COLO668 (cell line): ENCODE results near the gene TRIM24.

Experiments
- DNase-seq: peaks from one replicate; lab custom pipeline; 2025; ENCODE audit not compliant: unreplicated experiment; lab: John Stamatoyannopoulos, UW

TRIM24 gene

DNA sequence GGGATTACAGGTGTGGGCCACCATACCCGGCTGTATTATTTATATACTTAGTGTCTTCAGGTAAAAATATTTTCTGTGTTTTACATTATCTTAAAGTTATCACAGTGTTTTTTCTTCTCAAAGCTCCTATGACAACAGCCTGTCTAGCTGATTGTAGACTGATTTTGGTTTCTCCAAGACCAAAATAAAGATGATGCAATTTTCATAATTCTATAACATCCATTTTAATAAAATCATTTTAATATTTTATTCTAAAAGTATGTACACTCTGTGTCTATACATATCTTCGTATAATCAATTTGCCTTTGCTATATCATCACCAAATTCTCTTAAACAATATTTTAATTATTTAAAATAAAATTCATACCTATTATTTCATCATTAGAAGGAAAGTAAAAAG lies 108.6 kb downstream of the TRIM24 start:
- no peak for DNase-seq

DNA sequence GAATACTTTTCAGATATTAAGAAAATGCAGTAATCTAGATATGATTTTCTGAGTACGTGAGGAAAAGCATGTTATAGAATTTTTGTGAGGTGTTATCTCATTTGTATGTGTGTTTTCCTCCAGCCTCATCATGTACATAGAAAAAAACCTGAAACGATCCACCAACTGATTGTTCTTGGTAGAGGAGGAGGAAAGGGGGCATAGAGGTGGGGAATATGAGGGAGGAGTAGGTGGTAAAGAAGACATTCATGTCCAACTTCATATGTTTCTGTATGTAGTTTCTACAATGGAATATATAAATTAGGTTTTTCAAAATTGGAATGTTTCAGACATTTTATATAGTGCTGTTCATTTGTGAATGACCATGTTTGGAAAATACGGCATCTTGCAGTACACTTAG lies 109.4 kb downstream of the TRIM24 start:
- no peak for DNase-seq

DNA sequence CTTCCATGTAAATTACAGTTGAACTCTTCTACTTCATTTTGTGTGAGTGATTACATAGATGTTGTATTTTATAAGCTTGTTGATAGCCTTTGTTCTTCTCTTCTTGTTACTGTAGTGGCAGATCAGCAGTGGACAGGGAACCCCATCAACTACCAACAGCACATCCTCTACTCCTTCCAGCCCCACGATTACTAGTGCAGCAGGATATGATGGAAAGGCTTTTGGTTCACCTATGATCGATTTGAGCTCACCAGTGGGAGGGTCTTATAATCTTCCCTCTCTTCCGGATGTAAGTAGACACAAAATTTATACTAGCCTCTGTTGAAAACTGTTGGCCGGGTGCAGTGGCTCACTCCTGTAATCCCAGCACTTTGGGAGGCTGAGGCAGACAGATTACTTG lies 110.7 kb downstream of the TRIM24 start:
- no peak for DNase-seq

DNA sequence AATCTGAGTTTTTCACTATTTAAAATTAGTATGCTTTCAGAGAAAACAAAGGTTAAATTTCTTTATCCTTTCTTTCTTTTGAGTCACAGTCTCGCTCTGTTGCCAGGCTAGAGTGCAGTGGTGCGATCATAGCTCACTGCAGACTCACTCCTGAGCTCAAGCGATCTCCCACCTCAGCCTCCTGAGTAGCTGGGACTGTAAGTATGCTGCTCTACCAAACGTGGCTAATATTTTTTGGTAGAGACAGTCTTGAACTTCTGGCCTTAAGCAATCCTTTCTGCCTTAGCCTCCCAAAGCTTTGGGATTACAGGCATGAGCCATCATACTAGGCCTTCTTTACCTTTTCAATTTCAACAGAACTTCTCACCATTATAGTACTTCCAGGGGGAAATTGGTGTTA lies 113.7 kb downstream of the TRIM24 start:
- DNase-seq: no peak

DNA sequence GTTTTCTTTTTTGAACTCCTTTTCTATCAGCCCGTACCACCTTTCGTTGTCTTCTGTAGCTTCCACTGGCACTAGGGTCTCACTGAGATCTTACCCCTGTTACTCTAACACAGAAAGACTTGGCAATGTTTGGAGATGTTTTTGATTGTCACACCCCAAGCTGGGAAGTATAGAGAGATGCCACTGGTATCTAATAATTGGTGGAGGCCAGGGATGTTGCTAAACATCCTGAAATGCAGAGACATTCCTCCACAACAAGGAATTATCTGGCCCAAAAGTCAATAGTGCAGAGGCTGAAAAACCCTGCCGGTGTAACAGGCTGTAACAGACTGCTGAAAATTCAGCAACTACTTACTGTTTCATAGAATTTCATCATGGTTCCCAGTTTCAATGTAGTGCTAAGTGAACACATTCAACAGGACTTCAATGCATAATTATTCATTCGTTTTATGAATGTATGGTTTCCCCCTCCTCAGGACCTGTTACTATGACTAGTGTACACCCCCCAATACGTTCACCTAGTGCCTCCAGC lies 115.9 kb downstream of the TRIM24 start:
- DNase-seq: no peak

DNA sequence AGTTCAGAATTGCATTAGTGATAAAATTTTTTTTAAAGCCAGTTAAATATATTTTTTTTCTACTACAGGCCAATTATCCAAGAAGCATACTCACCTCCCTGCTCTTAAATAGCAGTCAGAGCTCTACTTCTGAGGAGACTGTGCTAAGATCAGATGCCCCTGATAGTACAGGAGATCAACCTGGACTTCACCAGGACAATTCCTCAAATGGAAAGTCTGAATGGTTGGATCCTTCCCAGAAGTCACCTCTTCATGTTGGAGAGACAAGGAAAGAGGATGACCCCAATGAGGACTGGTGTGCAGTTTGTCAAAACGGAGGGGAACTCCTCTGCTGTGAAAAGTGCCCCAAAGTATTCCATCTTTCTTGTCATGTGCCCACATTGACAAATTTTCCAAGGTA lies 119.1 kb downstream of the TRIM24 start:
- DNase-seq: no peak

DNA sequence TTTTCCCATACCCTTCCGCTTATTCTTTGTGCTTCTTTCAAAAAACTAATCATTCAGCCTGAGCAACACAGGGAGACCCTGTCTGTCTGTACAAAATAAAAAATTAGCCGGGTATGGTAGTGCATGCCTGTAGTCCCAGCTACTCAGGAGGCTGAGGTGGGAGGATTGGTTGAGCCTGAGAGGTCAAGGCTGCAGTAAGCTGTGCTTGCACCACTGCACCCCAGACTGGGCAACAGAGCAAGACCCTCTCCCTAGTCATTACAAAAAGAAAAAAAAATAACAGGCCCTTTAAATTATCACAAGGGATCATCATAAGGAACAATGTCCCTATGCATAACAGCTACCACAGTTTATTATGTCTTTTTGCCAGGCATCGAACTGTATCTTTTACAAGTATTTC lies 119.6 kb downstream of the TRIM24 start:
- DNase-seq: no peak

DNA sequence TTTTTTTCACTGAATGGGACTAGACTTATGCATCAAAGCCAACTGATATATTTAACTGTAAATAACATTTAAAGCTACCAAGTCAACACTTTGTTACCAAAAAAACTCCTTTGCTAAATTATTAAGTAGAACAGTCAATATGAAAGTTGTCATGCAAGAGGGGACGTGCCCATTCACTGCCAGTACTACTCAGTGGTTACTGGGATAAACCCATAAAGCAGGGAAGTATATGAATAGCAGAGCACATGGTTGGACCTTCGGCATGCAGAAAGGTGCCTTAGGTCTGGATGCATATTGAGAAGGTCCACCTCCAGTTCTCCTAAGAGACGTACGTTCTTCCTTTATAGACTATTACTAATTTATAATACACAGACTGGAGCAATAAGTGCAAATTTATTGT lies 121.0 kb downstream of the TRIM24 start:
- DNase-seq: no peak

DNA sequence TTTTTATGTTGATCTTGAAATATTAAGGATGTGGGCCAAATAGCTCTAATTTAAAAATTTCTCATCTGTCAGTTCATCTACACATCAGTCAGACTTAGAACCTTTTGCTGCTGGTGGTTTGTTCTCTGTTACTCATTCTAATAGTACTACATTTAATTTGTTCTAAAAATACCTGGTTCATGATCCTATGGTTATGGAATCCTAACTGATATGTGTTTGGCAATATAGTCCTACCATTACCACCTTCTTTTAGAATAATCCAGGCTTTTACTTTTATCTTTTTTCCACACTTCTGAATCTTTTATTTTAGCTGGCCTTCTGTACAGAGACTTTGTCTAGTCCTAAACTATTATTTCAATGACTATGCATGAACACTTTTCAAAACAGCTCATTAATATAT lies 124.2 kb downstream of the TRIM24 start:
- no peak for DNase-seq

DNA sequence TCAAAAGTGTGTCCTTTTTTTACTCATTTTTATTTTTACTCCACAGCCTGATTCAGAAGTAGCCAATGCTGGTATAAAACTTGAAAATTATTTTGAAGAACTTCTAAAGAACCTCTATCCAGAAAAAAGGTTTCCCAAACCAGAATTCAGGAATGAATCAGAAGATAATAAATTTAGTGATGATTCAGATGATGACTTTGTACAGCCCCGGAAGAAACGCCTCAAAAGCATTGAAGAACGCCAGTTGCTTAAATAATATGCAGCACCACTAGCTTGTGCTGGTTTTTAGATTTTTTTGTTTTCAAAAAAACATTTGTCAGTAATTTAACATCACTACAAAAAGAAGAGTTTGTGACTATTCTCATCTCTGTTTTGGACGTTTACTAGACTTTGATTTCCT lies 124.6 kb downstream of the TRIM24 start:
- no peak for DNase-seq

DNA sequence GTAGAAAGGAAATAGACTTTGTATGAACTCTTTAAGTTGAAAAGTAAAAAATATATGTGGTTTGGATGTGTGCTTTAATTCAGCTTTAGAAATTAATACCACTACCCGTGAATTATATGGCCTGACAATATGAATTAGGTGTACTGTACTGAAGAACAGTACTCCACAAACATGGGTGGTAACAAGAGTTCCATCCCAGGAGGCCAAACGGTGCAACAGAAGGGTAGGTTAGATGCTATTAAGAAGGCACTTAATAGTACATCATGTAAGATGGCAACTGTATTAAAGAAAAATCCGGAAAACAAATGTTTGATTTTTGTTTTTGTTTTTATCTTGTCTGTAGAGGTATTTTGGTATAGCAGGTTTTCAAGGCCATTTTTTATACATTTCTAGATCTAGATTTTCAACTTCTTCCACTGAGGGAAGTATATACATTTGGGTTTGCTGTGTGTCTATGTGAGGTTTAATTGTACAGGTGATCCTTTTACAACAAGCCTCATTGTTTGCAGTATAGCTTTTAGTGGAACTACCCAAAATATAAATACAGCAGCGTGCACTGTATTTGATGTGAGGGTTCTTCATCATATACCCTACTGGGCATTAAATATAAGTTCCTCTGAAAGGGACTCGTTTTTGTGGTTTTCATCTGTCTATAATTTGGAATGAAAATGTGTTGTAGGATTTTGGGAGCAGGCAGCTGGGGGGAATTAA lies 125.4 kb downstream of the TRIM24 start:
- DNase-seq: no peak

DNA sequence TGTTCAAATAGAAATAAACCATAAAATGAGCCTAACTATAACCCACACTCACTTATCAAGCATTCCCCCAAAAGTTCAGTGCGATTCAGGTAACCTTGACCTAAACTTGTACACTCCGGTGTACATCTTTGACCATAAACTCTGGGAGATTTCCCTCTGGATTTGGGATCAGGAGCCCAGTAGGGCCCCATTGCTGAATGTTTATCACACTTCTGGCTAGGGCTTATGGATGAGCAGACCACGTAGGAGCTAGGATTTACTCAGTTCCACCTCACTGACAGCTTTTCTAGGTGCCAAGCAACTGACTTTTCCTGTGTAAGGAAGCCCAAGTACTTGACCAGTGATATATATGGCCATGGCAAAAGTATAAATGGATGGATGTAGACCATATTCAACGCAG lies 127.4 kb downstream of the TRIM24 start:
- DNase-seq: no peak

DNA sequence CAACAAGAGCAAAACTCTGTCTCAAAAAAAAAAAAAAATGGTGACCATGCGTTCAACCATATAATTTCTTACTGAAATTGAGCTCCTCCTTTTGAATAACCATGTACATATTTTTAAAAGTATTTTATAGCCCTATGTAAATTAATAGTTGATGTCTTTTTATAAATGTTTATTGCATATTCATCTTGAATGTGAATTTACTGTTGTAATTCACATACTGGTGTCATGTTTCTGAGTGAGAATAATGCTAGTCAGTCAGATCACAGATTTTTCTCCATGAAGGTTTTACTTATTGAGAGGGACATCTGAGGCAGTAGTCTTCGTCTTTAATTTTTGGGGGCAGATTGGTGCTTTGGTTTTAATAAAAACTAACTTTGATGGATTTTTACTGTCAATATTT lies 128.9 kb downstream of the TRIM24 start:
- no peak for DNase-seq

DNA sequence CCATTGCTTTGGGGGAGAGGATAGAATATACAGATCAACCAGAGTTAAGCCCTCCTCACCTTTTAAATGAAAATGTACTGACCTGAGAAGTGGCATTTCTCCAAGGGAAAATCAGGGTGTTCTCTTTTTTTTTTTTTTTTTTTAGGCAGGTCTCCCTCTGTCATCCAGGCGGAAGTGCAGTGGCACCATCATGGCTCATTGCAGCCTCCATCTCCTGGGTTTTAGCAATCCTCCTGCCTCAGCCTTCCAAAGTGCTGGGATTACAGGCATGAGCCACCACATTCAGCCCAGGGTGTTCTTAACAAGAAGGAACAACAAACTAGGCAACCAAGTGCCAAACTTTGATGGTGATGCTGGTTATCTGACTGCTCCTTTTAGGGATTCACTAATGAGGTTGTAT lies 130.1 kb downstream of the TRIM24 start:
- no peak for DNase-seq

DNA sequence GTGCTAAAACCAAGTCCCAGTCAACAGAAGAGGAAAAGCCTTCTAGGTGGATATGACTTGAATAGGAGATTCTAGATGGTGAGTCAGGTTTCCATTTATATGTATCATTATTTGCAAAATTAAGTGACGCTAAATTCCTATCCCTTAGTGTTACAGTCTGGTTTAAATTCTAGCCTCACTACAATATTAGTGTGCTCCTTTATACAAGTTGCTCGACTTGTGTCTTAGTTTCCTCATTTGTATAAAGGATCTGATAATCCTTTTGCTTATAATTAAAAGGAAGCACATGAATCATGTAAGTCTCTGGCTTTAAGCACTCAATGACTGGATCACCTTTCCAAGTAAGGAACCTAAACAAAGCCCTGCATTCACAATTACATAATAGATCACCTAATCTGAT lies 135.4 kb downstream of the TRIM24 start:
- no peak for DNase-seq

DNA sequence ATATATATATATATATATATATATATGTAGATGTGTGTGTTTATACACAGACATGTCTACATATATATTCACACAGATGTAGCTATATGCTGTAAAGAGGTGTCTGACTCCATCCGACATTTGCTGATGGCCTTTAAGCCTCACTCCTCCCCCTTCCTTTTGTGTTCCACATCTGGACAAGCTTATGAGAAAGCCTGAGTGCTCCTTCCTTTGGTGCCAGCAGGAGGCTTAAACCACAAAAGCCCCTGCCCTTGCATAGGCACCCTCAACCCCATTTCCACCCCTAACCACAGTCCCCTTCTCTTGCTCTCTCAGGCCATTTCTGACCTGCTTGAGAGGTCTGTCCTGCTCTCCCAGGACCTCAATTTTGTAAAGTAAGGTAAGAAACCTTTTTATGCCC lies 142.4 kb downstream of the TRIM24 start:
- DNase-seq: no peak

DNA sequence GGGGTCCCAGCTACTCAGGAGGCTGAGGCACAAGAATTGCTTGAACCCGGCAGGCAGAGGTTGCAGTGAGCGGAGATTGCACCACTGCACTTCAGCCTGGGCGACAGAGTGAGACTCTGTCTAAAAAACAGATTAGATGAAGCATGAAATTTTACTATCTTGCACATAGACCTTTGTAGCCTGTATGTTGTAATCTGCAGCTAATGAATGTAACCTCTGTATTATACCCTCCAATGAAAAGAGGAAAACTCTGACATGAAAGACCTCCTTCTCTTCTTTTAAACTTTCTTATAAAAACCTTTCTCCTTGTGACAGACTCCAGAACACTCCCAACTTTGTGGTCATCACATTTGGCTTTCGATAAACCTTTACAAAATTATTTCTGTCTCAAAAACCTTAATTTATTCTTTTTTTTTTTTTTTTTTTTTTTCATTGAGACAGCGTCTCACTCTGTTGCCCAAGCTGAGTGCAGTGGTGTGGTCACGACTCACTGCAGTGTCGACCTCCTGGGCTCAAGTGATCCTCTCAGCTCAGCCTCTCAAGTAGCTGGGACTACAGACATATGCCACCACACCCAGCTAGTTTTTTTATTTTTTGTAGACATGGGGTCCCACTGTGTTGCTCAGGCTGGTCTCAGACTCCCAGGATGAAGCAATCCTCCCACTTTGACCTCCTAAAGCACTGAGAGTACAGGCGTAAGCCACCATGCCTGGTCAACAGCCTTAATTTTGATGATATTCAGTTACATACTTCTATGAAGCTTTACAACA lies 143.7 kb downstream of the TRIM24 start:
- DNase-seq: no peak

DNA sequence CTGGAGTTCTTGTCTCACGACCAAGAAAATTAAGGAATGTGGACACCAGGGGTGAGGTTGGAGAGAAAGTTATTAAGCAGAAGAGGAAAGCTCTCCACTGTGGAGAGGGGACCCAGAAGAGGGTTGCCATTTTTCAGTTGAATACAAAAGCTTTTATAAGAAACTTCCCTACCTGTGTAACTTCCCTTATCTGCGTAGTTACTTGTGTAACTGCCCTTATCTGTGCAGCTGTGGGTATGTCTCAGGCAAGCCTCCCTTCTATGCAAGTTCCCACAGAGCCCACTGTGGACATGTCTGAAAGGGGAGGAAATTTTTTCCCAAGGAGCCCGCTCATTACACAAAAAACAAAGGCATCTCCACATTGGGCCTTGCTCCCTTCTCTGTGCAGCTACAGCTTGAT lies 146.2 kb downstream of the TRIM24 start:
- no peak for DNase-seq

DNA sequence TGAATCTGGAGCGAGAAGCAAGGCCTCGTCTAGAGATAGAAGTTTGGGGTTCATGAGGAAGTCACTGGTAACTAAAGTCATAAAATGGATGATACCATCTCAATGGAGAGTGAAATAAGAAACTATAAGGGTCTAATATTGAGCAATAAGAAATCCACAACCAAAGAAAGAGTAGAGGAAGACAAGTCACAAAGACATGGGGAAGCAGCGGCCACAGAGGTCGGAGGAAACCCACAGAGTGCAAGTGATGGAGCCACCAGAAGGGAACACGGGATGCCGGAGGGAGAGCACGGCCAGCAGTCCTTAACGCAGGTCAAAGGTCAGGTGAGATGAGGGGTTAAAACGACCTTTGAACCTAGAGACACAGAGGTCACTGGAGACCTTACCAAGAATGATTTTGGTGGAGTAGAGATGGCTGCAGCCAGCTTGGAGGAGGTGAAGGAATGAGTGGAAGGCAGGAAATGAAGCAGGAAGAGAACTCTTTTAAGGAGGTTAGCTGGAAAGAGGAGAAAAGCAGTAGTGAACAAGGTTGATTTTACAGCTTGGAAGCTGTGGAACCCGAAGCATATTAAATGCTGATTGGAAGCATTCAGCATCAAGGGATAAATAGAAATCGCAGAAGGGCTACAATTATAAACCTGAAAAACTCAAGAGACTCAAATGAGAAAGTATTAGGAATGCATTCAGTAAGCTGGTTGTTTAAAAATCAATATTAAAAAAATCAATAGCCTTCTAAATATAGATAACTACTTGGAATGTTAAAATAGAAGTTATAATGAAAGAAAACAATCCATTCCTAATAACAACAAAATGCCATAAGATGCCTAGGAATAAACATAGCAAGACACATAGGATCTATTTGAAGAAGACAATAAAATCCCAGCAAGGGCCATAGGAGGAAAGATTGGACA lies 147.4 kb downstream of the TRIM24 start:
- DNase-seq: no peak

DNA sequence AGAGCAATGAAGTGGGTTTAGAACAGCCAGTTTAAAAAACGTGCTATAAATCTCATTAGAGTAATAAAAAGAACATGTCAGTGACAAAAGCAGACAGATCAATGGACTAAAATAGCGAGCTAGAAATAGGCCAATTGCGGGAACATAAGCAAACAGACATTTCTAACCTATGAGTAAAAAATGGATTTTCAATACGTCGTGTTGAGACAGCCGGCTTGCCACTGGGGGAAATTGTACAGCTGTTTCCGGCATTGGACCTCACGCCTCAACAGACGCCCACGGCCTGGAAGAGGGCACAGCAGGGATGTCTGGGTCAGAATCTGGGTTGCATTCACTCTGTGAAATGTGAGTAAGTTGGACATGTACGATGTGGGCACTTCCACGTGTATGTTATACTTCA lies 148.2 kb downstream of the TRIM24 start:
- DNase-seq: no peak

DNA sequence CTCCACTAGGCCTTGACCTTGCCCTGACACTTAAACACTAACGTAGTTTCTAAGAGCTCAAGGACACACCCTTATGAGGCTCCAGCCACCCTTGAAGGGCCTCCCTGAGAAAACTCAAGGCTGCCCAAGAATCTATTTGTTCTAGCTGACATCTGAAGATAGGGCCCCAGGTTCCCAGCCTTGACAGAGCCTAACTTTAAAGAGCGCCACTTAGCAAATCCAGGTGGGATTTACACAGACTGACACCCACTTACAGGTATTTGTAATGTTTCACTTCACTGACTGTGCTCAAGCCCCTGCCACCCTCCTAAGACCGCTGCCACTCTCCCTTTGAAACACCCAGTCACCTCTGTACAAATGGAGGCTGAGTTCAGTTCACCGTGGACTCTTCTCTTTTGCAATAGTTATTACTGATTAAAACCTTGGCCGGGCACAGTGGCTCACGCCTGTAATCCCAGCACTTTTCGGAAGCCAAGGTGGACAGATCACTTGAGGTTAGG lies 150.7 kb downstream of the TRIM24 start:
- DNase-seq: no peak
